IMR-90 (cell line): ENCODE measurements around the gene SARNP. TPM values are rescaled to one million over a fixed set of nuclear protein-coding genes. Genes with fewer than 3 reads are reported as not detected.
A peak's percentile ranks its signal among the peaks of the same experiment; 100 is the strongest.

Source experiments
- ATAC-seq: fragments of 200-7000 bp; cut with Tn5 transposase; 2 replicates; pipeline ENCODE4 v1.9.1; 2020; ENCODE audit warnings: low read depth, mild to moderate bottlenecking, moderate library complexity
- BruUV-seq: library from RNA; stranded (reverse); fragments of 400-500 nt; replicated peaks from 2 replicates; lab custom pipeline; 2021; lab: Mats Ljungman, UMichigan
- CTCF ChIA-PET: fragments of 300-600 bp; formaldehyde crosslinking; extraction: SDS; loops from one replicate; lab custom pipeline; 2021; ENCODE audit warnings: antibody characterized with exemption; lab: Yijun Ruan, JAX
- POLR2A ChIA-PET: fragments of 300-600 bp; sonication (Branson Sonifier 250); formaldehyde crosslinking; loops from one replicate; lab custom pipeline; 2022; ENCODE audit warnings: antibody characterized with exemption; ENCODE audit not compliant: unreplicated experiment; lab: Charles Lee
- DNase-seq: peaks from one replicate; pipeline ENCODE4 v3.0.0; 2013
- H2AFZ ChIP-seq: replicated peaks from 2 replicates; pipeline ENCODE3; 2013; ENCODE audit warnings: low read length, mild to moderate bottlenecking; ENCODE audit not compliant: poor library complexity
- H2AK5ac ChIP-seq: 2 replicates; pipeline ENCODE4 v1.6.1; 2013; ENCODE audit warnings: low read depth, low read length, inconsistent platforms
- H2AK9ac ChIP-seq: replicated peaks from 2 replicates; pipeline ENCODE3; 2013; ENCODE audit warnings: mild to moderate bottlenecking, low read depth, low read length, moderate library complexity; ENCODE audit not compliant: poor library complexity
- H2BK120ac ChIP-seq: 2 replicates; pipeline ENCODE4 v1.6.1; 2013; ENCODE audit warnings: low read depth, low read length, inconsistent platforms
- H2BK15ac ChIP-seq: 3 replicates; pipeline ENCODE4 v1.6.1; 2013; ENCODE audit warnings: low read depth, low read length, inconsistent platforms
- H2BK20ac ChIP-seq: 2 replicates; pipeline ENCODE4 v1.6.1; 2013; ENCODE audit warnings: low read depth, mild to moderate bottlenecking, inconsistent platforms, low read length, moderate library complexity
- H2BK5ac ChIP-seq: 2 replicates; pipeline ENCODE4 v1.6.1; 2013; ENCODE audit warnings: mild to moderate bottlenecking, low read depth, low read length, inconsistent platforms; ENCODE audit not compliant: poor library complexity, severe bottlenecking
- H3K14ac ChIP-seq: replicated peaks from 2 replicates; pipeline ENCODE4 v1.6.1; 2013; ENCODE audit warnings: low read depth, low read length, inconsistent platforms
- H3K18ac ChIP-seq: 2 replicates; pipeline ENCODE4 v1.6.1; 2013; ENCODE audit warnings: low read depth, low read length, control low read depth
- H3K23ac ChIP-seq: 2 replicates; pipeline ENCODE4 v1.6.1; 2013; ENCODE audit warnings: low read depth, low read length, inconsistent platforms
- H3K27ac ChIP-seq: 2 replicates; pipeline ENCODE4 v1.5.1; 2013; ENCODE audit warnings: mild to moderate bottlenecking, control low read depth, low read length; ENCODE audit not compliant: insufficient read depth
- H3K27me3 ChIP-seq: 2 replicates; pipeline ENCODE4 v1.6.1; 2013; ENCODE audit warnings: low read length; ENCODE audit not compliant: control insufficient read depth, insufficient read depth
- H3K36me3 ChIP-seq: 2 replicates; pipeline ENCODE4 v1.6.1; 2013; ENCODE audit warnings: low read length, mixed read lengths; ENCODE audit not compliant: control insufficient read depth, insufficient read depth
- H3K4ac ChIP-seq: 2 replicates; pipeline ENCODE4 v1.6.1; 2013; ENCODE audit warnings: low read depth, low read length, inconsistent platforms
- H3K4me1 ChIP-seq: 2 replicates; pipeline ENCODE4 v1.6.1; 2013; ENCODE audit warnings: low read length, mixed read lengths; ENCODE audit not compliant: control insufficient read depth, insufficient read depth
- H3K4me2 ChIP-seq: 2 replicates; pipeline ENCODE4 v1.6.1; 2013; ENCODE audit warnings: low read depth, mild to moderate bottlenecking, control low read depth, low read length, moderate library complexity
- H3K4me3 ChIP-seq: 2 replicates; pipeline ENCODE4 v1.5.1; 2013; ENCODE audit warnings: low read depth, mild to moderate bottlenecking, control low read depth, low read length, moderate library complexity; ENCODE audit not compliant: insufficient read depth
- H3K56ac ChIP-seq: 2 replicates; pipeline ENCODE4 v1.6.1; 2013; ENCODE audit warnings: low read length, inconsistent platforms; ENCODE audit not compliant: insufficient read depth; ENCODE audit errors: extremely low read depth
- H3K79me1 ChIP-seq, 2 experiments: 2 replicates each; pipeline ENCODE4 v1.6.1; 2013; ENCODE audit warnings: low read length in 2 of 2, inconsistent platforms in 1 of 2, low read depth in 1 of 2
- H3K9ac ChIP-seq: 2 replicates; pipeline ENCODE4 v1.6.1; 2013; ENCODE audit warnings: low read depth, low read length, control low read depth
- H3K9me1 ChIP-seq: 2 replicates; pipeline ENCODE4 v1.6.1; 2013; ENCODE audit warnings: low read length, inconsistent platforms; ENCODE audit not compliant: insufficient read depth
- H3K9me3 ChIP-seq: 2 replicates; pipeline ENCODE4 v1.6.1; 2013; ENCODE audit warnings: low read length; ENCODE audit not compliant: control insufficient read depth, insufficient read depth
- H4K20me1 ChIP-seq: 2 replicates; pipeline ENCODE4 v1.6.1; 2013; ENCODE audit warnings: low read length, inconsistent platforms; ENCODE audit not compliant: insufficient read depth
- H4K5ac ChIP-seq: 2 replicates; pipeline ENCODE4 v1.6.1; 2013; ENCODE audit warnings: mild to moderate bottlenecking, low read depth, low read length, control low read depth
- H4K8ac ChIP-seq, 2 experiments: 2 replicates each; pipeline ENCODE4 v1.6.1; 2013; ENCODE audit warnings: low read depth in 2 of 2, low read length in 2 of 2, control low read depth in 1 of 2, inconsistent platforms in 1 of 2
- H4K91ac ChIP-seq: 2 replicates; pipeline ENCODE4 v1.6.1; 2013; ENCODE audit warnings: low read depth, low read length, inconsistent platforms; ENCODE audit not compliant: insufficient read depth
- BHLHE40 ChIP-seq: fragments of 150-350 bp; IDR thresholded peaks from 2 replicates; pipeline ENCODE4 v1.6.1; 2016; ENCODE audit warnings: mild to moderate bottlenecking, low read depth, low read length
- MAFK ChIP-seq: IDR thresholded peaks from 2 replicates; pipeline ENCODE4 v1.6.1; 2012; ENCODE audit warnings: low read depth, low read length, improper control_type of control experiment
- WGBS, 2 experiments: methylation state at CpG; one replicate each; pipeline versions ENCODE4 v1.1.5 to v1.1.7; 2013; ENCODE audit warnings: missing lambda C conversion rate in 2 of 2; ENCODE audit not compliant: insufficient read length in 1 of 2; ENCODE audit errors: extremely low coverage in 2 of 2; 5-methylcytosine and 5-hydroxymethylcytosine counted together
- dilution Hi-C: fragments of 300-500 bp; cut with HindIII; formaldehyde crosslinking; loops from one replicate; pipeline ENCODE4 v1.14.3; 2018; ENCODE audit warnings: low sequenced_read_pairs; ENCODE audit not compliant: unreplicated experiment
- in situ Hi-C: fragments of 300-500 bp; cut with MboI; formaldehyde crosslinking; loops from 3 replicates; pipeline ENCODE4 v1.14.3; 2019; ENCODE audit warnings: low sequenced_read_pairs, inconsistent platforms, mixed read lengths
- intact Hi-C: fragments of 100-400 bp; cut with micrococcal nuclease; formaldehyde crosslinking; loops from 2 replicates; pipeline ENCODE4 v1.10.0; 2022
- polyA plus RNA-seq, 3 experiments: library from polyadenylated mRNA; depleted of rRNA; stranded (reverse); fragments of >200 nt; gene quantifications; 2 replicates each; pipeline ENCODE4 v1.2.3, GENCODE V29; 2012; ENCODE audit warnings: low replicate concordance in 1 of 3
- total RNA-seq: library from RNA; depleted of rRNA; stranded (reverse); fragments of >200 nt; gene quantifications from 2 replicates; pipeline ENCODE4 v1.2.3, GENCODE V29; 2012

The SARNP gene
- total and polyA plus RNA-seq, 2 of the 4 experiments (the other 2 are of a cell fraction): 46.8 to 103 TPM

- peak overlapping the region; percentile 39; the same call in 1 of the 2 replicates for H4K91ac ChIP-seq
- H3K4ac ChIP-seq: peak overlapping the region; percentile 70
- H3K9me1 ChIP-seq: peaks cover 6% of the 10 kb centered on the region; the same call in 1 of the 2 replicates
- in situ Hi-C loops (loop anchor here (5.0 kb wide), 1 partner anchor 205 kb away; no protein-coding TSS in a partner anchor), dilution Hi-C loops (no loop called here), intact Hi-C loops (loop anchor here (1.0 to 5.0 kb wide), 7 partner anchors 56 to 368 kb away; partner anchors contain the start of gene RPS26)
- WGBS, 2 experiments: no CpG with 5 or more reads among the region's 4 CpGs
- H2AFZ ChIP-seq: peak overlapping the region; percentile 96
- peak overlapping the region; percentile 25; the same call in 1 of the 3 replicates for H2BK15ac ChIP-seq
- no peak overlapping the region; the same call in 1 of the 2 replicates for H3K18ac ChIP-seq
- H3K36me3 ChIP-seq: no peaks in the 10 kb centered on the region
- H2AK5ac ChIP-seq: peak overlapping the region; percentile 64; the same call in 1 of the 2 replicates
- 0 out of 2 replicates have a peak overlapping the region, but pooled peaks have one; percentile 46 for H2BK20ac ChIP-seq
- no peak for DNase-seq
- TF ChIP-seq BHLHE40: no peak
- TF ChIP-seq MAFK: no peak
- H3K9ac ChIP-seq: peak overlapping the region; percentile 12
- no peaks in the 10 kb centered on the region for H3K9me3 ChIP-seq
- peaks cover 6% of the 10 kb centered on the region for H3K4me1 ChIP-seq
- H4K5ac ChIP-seq: peak overlapping the region; percentile 42
- ATAC-seq: peak; percentile 15
- BruUV-seq: no TSS peak
- H3K23ac ChIP-seq: peak overlapping the region; percentile 58; the same call in 1 of the 2 replicates
- H3K4me2 ChIP-seq: peak overlapping the region; percentile 92
- H3K79me1 ChIP-seq: peaks cover 0 to 16% of the 10 kb centered on the region in 2 experiments; a peak in 2 of 4 replicates
- peak overlapping the region; percentile 47; the same call in 1 of the 2 replicates for H3K27ac ChIP-seq
- H2AK9ac ChIP-seq: peak overlapping the region; percentile 81
- H3K56ac ChIP-seq: no peak overlapping the region
- CTCF ChIA-PET: interaction anchor here (0.9 to 2.7 kb wide), 13 partner anchors 8 to 307 kb away, joined by 3 to 16 read pairs (median 5); partner anchors contain the start of genes CD63 and RDH5
- peak overlapping the region; percentile 80; the same call in 1 of the 2 replicates for H3K14ac ChIP-seq
- peak overlapping the region; percentile 38 for H2BK5ac ChIP-seq
- H4K8ac ChIP-seq: peak overlapping the region; percentile 66 to 88; a peak in 3 of 4 replicates
- no peaks in the 10 kb centered on the region for H3K27me3 ChIP-seq
- POLR2A ChIA-PET: interaction anchor here (1.6 kb wide), 1 partner anchor 8 kb away, joined by 5 read pairs; the partner anchor contains the start of gene CD63
- H4K20me1 ChIP-seq: no peaks in the 10 kb centered on the region
- H2BK120ac ChIP-seq: peak overlapping the region; percentile 63
- H3K4me3 ChIP-seq: no peak overlapping the region
These were observed 79.9 kb downstream of the SARNP start for GRCh38 chr12:55737581-55738122.
